D721Med (cell line): Measurements from ENCODE around the gene KCNG2.

ENCODE experiments used
- DNase-seq: peaks from one replicate; pipeline ENCODE4 v3.0.0; 2011; ENCODE audit warnings: low spot score; ENCODE audit not compliant: insufficient read length
- FAIRE-seq: peaks from 2 replicates; lab custom pipeline; 2011; peaks lifted over from hg19 to GRCh38; lab: Jason Lieb, UNC
- CTCF ChIP-seq: IDR thresholded peaks from 2 replicates; pipeline ENCODE4 v1.5.1; 2012; ENCODE audit warnings: mild to moderate bottlenecking, control low read depth; ENCODE audit not compliant: insufficient read depth; ENCODE audit errors: missing control alignments

The KCNG2 gene

GRCh38 chr18:79933765-79934164 is 136.0 kb downstream of the KCNG2 start:
- peak; percentile 89 for FAIRE-seq
- DNase-seq = no peak

GRCh38 chr18:79934311-79935097 is 136.8 kb downstream of the KCNG2 start:
- peak; percentile 87 for FAIRE-seq
- no peak for TF ChIP-seq CTCF
- DNase-seq = no peak

More at GRCh38 chr18:79933765-79934164, 136.0 kb downstream of the KCNG2 start:
- TF ChIP-seq CTCF = no peak

GRCh38 chr18:79935098-79935480 is 137.4 kb downstream of the KCNG2 start:
- no peak for DNase-seq
- no peak for TF ChIP-seq CTCF
- FAIRE-seq = peak; percentile 85

- DNase-seq = no peak
- TF ChIP-seq CTCF = no peak
- FAIRE-seq = peak; percentile 11
Observed at GRCh38 chr18:79935499-79935898, 137.8 kb downstream of the KCNG2 start.

GRCh38 chr18:79935925-79936324 is 138.2 kb downstream of the KCNG2 start:
- peak; percentile 69 for FAIRE-seq
- no peak for DNase-seq
- no peak for TF ChIP-seq CTCF

GRCh38 chr18:79936641-79937040 is 138.9 kb downstream of the KCNG2 start:
- DNase-seq (no peak), FAIRE-seq (no peak)
- no peak for TF ChIP-seq CTCF
